ENCODE results near the gene FANCL.
"Not testable (repeated sequence)": the region's sequence is repeated elsewhere in the genome, so short reads cannot be mapped to it uniquely, and the experiment has no call there.

FANCL gene

GRCh38 chr2:58206785-58207184 lies 34.3 kb downstream of the FANCL start:
- DNase-seq (ENCODE audit: low spot score): no peak

DNA sequence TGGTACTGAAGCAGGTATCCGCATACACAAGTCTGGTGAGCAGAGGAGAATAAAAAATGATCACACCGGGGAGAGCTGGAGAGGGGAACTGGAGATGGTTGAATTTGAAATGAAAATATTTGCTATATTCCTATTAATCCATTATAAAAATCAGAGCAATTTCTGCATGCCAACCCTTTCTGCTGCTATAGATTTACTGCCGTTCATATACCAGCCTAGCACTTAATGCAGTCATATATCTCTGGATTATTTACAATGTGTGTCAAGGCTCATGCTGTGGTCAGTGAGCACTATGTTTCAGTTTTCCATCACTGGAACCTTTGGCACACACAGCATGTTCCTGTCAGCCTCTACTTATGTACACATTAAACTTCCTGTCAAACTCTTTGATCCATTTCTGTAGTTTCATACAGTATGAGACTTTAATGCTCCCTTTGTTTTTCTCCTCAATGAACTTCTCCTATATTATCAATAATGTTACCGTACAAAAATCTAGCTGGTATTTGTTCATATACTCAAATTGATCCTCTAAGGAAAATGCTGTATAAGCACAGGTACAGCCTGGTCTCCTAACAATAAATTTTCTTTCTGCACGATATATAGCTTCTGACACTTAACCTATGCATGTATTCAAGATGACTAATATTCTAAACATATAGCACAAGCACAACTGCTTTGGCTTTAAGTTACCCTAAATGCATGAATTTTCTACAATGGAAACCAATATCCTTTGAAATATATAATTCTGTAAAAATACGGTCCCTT lies 36.7 kb downstream of the FANCL start:
- DNase-seq (ENCODE audit: low spot score): no peak

DNA sequence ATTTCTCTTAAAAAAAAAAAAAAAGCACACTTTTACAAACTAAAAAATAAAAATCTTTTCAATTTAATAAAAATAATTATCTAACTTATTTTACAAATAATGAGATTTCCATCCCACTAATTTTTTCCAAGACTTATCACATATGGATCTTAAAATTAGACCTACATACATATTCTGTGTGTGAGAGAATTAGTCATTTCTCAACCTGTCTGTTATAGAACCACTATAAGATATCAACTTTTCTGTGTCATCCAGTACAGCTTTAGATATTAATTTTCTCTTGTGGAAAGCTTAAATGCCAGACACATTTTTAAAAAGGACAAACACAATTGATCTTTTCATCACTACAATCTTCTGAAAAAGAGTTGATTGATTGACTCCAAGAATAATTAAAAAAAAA lies 38.1 kb downstream of the FANCL start:
- no peak for DNase-seq (ENCODE audit: low spot score)

DNA sequence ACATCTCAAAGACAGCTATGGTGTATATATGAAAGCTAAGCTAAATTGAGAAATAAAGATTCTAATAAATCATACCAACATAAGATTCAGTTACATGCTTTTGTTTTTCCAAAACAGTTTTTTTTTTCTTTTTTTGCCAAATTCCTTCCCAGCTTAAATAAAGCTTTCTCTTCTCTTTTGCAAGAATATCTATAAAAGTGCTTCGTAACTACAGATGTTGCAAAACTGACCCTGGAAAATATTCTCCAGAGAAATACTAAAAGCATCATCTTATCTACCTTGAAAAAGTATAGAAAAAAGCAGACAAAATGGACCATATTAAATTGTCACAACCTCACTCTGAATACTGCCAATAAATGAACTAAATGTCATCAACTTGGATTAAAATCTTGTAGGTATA lies 38.7 kb downstream of the FANCL start:
- DNase-seq (ENCODE audit: low spot score): no peak

GRCh38 chr2:58197894-58198293 lies 43.2 kb downstream of the FANCL start:
- no peak for DNase-seq (ENCODE audit: low spot score)

GRCh38 chr2:58195662-58196061 lies 45.5 kb downstream of the FANCL start:
- DNase-seq (ENCODE audit: low spot score): no peak

DNA sequence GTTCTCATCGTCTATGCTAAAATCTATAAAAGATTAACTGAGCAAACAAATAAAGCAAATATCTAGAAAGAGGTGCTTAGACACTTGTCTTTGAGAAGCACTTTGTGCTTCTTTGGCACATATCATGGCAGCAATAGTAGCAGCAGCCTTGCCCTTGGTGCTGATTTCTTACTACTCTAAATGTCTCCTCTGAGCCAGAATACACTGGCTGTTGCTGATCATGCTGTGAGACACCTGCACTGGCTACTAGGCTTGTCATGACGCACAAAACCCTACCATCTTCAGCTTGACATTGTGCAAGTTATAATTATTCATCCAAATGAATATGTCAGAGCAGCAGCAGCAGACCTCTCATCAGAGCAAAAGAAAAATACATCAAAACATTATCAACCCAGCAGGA lies 46.7 kb downstream of the FANCL start:
- DNase-seq (ENCODE audit: low spot score): no peak

DNA sequence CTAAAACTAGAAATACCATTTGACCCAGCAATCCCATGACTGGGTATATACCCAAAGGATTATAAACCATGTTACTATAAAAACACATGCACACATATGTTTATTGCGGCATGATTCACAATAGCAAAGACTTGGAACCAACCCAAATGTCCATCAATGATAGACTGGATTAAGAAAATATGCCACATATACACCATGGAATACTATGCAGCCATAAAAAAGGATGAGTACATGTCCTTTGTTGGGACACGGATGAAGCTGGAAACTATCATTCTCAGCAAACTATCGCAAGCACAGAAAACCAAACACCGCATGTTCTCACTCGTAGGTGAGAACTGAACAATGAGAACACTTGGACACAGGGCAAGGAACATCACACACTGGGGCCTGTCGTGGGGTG lies 54.1 kb downstream of the FANCL start:
- DNase-seq (ENCODE audit: low spot score): not testable (repeated sequence)

DNA sequence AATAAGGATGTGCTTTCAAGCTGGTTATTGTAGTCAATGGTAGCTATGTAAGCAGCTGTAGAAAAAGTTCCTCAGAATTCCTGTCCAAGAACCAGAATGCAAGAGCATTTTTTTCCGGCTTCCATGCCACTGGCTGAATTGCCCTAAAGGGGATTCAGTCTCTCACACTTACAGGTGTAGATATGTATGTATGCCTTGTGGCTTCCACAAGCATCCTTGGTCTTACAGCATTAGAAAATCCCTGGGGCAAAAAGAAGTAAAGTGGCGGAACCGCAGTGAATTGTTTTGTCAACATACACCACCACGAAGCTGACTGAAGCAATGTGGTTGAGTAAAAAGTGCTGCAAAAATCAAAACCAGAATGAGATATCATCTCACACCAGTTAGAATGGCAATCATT lies 54.6 kb downstream of the FANCL start:
- DNase-seq (ENCODE audit: low spot score): no peak

- DNase-seq (ENCODE audit: low spot score): no peak
Observed at GRCh38 chr2:58182527-58182926, 58.6 kb downstream of the FANCL start.

- DNase-seq (ENCODE audit: low spot score): no peak
Observed at GRCh38 chr2:58180635-58181034, 60.5 kb downstream of the FANCL start.

- DNase-seq (ENCODE audit: low spot score): not testable (repeated sequence)
Observed at GRCh38 chr2:58180175-58180574, 61.0 kb downstream of the FANCL start.

GRCh38 chr2:58177187-58177586 lies 63.9 kb downstream of the FANCL start:
- DNase-seq (ENCODE audit: low spot score): not testable (repeated sequence)

- DNase-seq (ENCODE audit: low spot score): not testable (repeated sequence)
Observed at GRCh38 chr2:58171831-58172230, 69.3 kb downstream of the FANCL start.

DNA sequence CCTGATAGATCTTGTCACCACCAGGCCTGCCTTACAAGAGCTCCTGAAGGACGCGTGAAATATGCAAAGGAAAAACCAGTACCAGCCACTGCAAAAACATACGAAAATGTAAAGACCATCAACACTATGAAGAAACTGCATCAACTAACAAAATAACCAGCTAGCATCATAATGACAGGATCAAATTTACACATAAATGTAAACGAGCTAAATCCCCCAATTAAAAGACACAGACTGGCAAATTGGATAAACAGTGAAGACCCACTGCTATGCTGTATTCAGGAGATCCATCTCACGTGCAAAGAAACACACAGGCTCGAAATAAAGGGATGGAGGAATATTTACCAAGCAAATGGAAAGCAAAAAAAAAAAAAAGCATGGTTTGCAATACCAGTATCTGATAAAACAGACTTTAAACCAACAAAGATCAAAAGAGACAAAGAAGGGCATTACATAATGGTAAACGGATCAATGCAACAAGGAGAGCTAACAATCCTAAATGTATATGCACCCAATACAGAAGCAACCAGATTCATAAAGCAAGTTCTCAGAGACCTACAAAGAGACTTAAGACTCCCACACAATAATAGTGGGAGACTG lies 70.7 kb downstream of the FANCL start:
- not testable (repeated sequence) for DNase-seq (ENCODE audit: low spot score)

GRCh38 chr2:58169845-58170244 lies 71.3 kb downstream of the FANCL start:
- DNase-seq (ENCODE audit: low spot score): not testable (repeated sequence)

GRCh38 chr2:58168130-58168529 lies 73.0 kb downstream of the FANCL start:
- not testable (repeated sequence) for DNase-seq (ENCODE audit: low spot score)

DNA sequence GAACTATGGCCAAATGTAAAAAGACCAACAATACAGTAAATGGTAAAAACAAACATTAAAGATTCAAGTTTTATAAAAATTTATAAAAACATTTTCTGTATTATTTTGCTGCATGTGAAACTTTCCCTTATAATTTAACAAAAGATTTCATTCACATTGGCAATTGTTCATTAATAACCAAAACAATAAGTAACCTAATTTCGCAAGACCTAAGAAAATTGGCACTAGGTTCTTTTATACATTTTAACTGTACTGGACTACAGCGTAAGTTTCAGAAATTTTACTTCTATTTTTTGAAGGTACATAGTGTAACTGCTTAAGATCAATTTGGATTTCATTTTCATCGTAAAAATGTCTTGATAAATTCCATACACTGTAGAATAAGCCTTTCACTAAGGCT lies 77.2 kb downstream of the FANCL start:
- no peak for DNase-seq (ENCODE audit: low spot score)

- DNase-seq (ENCODE audit: low spot score): no peak
Observed at GRCh38 chr2:58158481-58158880, 82.6 kb downstream of the FANCL start.

- no peak for DNase-seq (ENCODE audit: low spot score)
Observed at GRCh38 chr2:58157754-58158153, 83.4 kb downstream of the FANCL start.

DNA sequence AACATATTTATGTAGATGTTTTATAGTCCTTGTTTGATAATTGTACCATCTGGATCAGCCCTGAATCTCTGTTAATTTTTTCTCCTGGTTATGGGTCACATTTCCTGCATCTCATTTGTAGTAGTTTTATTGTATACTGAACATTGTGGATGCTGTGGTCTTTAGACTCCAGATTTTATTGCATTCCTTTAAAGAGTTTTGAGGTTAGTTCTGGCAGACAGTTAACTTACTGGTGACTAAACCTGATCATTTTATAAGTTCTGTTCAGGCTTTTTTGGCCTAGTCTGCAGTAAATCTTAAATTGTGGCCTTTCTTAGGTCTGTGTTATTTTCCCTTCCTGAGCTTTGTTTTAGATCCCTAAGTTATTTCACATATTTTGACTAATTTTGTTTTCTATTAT lies 84.3 kb downstream of the FANCL start:
- DNase-seq (ENCODE audit: low spot score): no peak

GRCh38 chr2:58155160-58155778 lies 85.9 kb downstream of the FANCL start:
- no peak for DNase-seq (ENCODE audit: low spot score)

DNA sequence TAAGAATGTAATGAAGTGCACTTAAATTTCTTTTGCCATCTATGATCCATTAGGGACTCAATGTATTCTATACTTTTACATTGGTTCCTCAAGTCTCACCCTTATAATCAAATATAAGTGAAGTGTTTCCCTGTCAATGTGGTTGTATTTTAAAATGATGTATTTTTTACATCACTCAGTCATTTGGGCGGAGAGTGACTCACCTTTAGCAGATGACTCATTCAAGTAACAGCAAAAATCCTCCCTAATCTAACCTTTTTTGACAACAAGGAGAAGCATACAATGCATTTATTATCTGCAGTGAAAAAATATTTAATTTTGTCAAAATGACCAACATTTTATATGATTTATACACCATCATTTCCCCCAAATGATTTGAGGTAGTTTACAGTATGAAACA lies 94.4 kb downstream of the FANCL start:
- no peak for DNase-seq (ENCODE audit: low spot score)
